Measurements from ENCODE around the gene TOMT.

DNA sequence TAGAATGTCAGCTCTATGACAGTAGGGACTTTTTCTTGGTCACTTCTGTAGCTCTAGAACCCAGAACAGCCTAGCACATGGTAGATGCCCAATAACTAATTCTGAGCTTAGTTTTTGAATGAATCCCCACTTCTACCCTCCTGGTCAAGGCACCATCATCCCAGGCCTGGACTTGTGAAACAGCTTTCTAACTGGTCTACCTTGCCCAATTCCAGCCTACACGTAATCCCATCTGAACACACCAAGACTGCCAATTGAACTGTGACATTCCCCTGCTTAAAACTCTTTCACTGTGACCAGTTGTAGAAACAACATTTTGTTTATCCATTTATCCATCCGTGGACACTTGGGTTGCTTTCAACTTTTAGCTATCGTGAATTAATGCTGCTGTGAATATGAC lies 23.7 kb downstream of the TOMT start:
- TF ChIP-seq, protein P1, sequence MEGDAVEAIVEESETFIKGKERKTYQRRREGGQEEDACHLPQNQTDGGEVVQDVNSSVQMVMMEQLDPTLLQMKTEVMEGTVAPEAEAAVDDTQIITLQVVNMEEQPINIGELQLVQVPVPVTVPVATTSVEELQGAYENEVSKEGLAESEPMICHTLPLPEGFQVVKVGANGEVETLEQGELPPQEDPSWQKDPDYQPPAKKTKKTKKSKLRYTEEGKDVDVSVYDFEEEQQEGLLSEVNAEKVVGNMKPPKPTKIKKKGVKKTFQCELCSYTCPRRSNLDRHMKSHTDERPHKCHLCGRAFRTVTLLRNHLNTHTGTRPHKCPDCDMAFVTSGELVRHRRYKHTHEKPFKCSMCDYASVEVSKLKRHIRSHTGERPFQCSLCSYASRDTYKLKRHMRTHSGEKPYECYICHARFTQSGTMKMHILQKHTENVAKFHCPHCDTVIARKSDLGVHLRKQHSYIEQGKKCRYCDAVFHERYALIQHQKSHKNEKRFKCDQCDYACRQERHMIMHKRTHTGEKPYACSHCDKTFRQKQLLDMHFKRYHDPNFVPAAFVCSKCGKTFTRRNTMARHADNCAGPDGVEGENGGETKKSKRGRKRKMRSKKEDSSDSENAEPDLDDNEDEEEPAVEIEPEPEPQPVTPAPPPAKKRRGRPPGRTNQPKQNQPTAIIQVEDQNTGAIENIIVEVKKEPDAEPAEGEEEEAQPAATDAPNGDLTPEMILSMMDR (IDR thresholded peaks at IDR 0.05; ENCODE audit: poor library complexity), result no peak
- TF ChIP-seq EZH2phosphoT487 (IDR thresholded peaks at IDR 0.05; ENCODE audit: low read depth, severe bottlenecking, unreplicated experiment), result no peak

Data from hepatocyte (in vitro differentiated cells).